Measurements from ENCODE around the gene ZNG1A. TPM values are rescaled to one million over a fixed set of nuclear protein-coding genes. Genes with fewer than 3 reads are reported as not detected.
"Not testable (repeated sequence)": the region's sequence is repeated elsewhere in the genome, so short reads cannot be mapped to it uniquely, and the experiment has no call there.

ZNG1A gene
- total and polyA plus RNA-seq, 2 experiments from 2014 or later, result 70.3 to 180 TPM

DNA sequence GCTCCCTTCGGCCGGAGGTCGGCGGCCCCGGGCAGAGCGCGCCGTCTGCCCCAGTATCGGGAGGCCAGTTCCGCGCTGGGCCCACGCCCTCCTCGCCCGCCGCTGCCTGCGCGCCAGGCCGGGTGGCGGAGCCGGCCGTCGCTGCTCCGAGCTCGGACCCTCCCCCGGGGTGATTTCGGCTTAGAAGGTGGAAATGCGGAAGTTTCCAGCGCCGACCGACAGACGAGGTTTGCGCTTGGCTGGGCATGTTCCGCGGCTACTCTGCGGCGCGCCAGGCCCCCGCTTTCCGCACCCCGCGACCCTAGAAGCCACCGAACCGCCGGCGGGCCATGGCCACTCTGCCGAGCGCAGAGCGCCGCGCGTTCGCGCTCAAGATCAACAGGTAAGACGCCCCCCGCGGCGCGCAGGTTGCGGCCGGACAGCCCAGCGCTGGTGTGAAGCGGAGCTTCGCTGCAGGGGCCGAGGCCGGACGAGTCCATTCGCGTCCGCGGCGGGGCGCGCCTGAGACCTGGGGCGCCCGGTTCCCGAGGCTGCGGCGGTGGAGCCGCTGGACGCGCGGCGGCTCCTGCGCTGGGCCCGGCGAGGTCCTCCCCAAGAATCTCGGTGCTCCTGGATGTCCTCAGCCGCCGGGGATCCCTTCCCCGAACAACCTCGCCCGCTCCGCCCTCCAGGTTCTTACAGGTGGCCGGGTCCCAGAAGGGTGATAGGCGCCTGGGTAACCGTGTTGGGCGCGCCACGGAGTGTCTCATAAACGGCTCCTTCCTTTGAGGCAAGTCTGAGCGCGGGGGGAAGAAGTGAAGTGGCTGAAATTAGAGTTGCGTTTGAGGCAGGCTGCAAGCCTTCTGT is 36.0 kb upstream of the ZNG1A start, which contains the start of gene DOCK8:
Gene DOCK8, plus strand, starts transcription at position 218 of the 846 bp plus-strand sequence. Its CDS starts 112 bp downstream, at position 330.
- Mint-ChIP-seq H3K27me3 (ENCODE audit: insufficient read depth, low read depth, poor library complexity) (peaks cover 26% of the 10 kb centered on the region), H3K36me3 (ENCODE audit: low read depth) (no peaks in the 10 kb centered on the region), H3K4me1 (peaks cover 13% of the 10 kb centered on the region), H3K27ac (no peak within 1 kb of the TSS), H3K4me3 (peak within 1 kb of the TSS; percentile 76), H3K9me3 (no peaks in the 10 kb centered on the region; the same call in 2 of the 3 replicates)
- ATAC-seq (peak; percentile 90), DNase-seq (ENCODE audit: low spot score) (peak; percentile 87)
- Histone ChIP-seq H3F3A (replicated peaks; ENCODE audit: low read depth) (peaks cover 6% of the 10 kb centered on the region; the same call in 1 of the 2 replicates), H3K4me3 (peak within 1 kb of the TSS; percentile 79), H3K27me3 (ENCODE audit: insufficient read depth) (peaks cover 53% of the 10 kb centered on the region), H3K9me2 (ENCODE audit: insufficient read depth) (no peaks in the 10 kb centered on the region), H3K4me2 (peak within 1 kb of the TSS; percentile 92), H3K4me1 (ENCODE audit: insufficient read depth) (peaks cover 14% of the 10 kb centered on the region), H2AFZ (peak within 1 kb of the TSS; percentile 100), H4K20me1 (replicated peaks; ENCODE audit: insufficient read depth) (no peaks in the 10 kb centered on the region), H3K79me2 (replicated peaks; ENCODE audit: insufficient read depth) (no peaks in the 10 kb centered on the region), H3K36me3 (ENCODE audit: insufficient read depth) (no peaks in the 10 kb centered on the region), H3K27ac (ENCODE audit: low read depth) (no peak within 1 kb of the TSS)
- no peak for TF ChIP-seq ZNF331 (CRISPR knock-in tag; IDR thresholded peaks at IDR 0.05; ENCODE audit: low read depth)
- TF ChIP-seq, protein P1, sequence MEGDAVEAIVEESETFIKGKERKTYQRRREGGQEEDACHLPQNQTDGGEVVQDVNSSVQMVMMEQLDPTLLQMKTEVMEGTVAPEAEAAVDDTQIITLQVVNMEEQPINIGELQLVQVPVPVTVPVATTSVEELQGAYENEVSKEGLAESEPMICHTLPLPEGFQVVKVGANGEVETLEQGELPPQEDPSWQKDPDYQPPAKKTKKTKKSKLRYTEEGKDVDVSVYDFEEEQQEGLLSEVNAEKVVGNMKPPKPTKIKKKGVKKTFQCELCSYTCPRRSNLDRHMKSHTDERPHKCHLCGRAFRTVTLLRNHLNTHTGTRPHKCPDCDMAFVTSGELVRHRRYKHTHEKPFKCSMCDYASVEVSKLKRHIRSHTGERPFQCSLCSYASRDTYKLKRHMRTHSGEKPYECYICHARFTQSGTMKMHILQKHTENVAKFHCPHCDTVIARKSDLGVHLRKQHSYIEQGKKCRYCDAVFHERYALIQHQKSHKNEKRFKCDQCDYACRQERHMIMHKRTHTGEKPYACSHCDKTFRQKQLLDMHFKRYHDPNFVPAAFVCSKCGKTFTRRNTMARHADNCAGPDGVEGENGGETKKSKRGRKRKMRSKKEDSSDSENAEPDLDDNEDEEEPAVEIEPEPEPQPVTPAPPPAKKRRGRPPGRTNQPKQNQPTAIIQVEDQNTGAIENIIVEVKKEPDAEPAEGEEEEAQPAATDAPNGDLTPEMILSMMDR (conservative IDR thresholded peaks at IDR 0.05; ENCODE audit: low read depth in 2 of 2), result peak in 1 of 2 experiments; percentile 58; a peak in 2 of 4 replicates

DNA sequence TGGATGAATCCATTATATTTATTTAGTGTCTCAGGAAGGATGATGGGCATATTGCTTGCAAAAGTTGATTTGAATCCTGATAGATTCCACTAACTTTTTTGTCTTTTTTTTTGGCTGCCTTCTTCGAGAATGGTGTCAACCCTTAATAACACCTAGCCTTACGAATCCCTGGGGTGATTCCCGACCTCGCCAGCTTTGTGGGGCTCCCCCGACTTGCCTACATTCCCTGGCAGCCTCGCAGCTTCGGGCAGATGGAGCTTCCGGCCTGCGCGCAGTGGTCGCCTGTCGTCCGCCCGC is 35.4 kb upstream of the ZNG1A start:
- Histone ChIP-seq H4K20me1 (replicated peaks; ENCODE audit: insufficient read depth) (no peaks in the 10 kb centered on the region), H3K27me3 (ENCODE audit: insufficient read depth) (peaks cover 53% of the 10 kb centered on the region), H3K4me2 (peak overlapping the region; percentile 92), H3K4me3 (peak overlapping the region; percentile 79), H3K79me2 (replicated peaks; ENCODE audit: insufficient read depth) (no peaks in the 10 kb centered on the region), H3K4me1 (ENCODE audit: insufficient read depth) (peaks cover 14% of the 10 kb centered on the region), H2AFZ (peak overlapping the region; percentile 96), H3F3A (replicated peaks; ENCODE audit: low read depth) (peaks cover 6% of the 10 kb centered on the region; the same call in 1 of the 2 replicates), H3K27ac (ENCODE audit: low read depth) (no peak overlapping the region), H3K9me2 (ENCODE audit: insufficient read depth) (no peaks in the 10 kb centered on the region), H3K36me3 (ENCODE audit: insufficient read depth) (no peaks in the 10 kb centered on the region)
- ATAC-seq, result no peak
- Mint-ChIP-seq H3K9me3 (no peaks in the 10 kb centered on the region; the same call in 2 of the 3 replicates), H3K4me3 (peak overlapping the region; percentile 76), H3K27me3 (ENCODE audit: insufficient read depth, low read depth, poor library complexity) (peaks cover 26% of the 10 kb centered on the region), H3K36me3 (ENCODE audit: low read depth) (no peaks in the 10 kb centered on the region), H3K4me1 (peaks cover 13% of the 10 kb centered on the region), H3K27ac (no peak overlapping the region)
- TF ChIP-seq, protein P2, sequence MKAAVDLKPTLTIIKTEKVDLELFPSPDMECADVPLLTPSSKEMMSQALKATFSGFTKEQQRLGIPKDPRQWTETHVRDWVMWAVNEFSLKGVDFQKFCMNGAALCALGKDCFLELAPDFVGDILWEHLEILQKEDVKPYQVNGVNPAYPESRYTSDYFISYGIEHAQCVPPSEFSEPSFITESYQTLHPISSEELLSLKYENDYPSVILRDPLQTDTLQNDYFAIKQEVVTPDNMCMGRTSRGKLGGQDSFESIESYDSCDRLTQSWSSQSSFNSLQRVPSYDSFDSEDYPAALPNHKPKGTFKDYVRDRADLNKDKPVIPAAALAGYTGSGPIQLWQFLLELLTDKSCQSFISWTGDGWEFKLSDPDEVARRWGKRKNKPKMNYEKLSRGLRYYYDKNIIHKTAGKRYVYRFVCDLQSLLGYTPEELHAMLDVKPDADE (IDR thresholded peaks at IDR 0.05), result 0 out of 2 replicates have a peak, but pooled peaks have one; percentile 20
- TF ChIP-seq ZNF331 (CRISPR knock-in tag; IDR thresholded peaks at IDR 0.05; ENCODE audit: low read depth) (no peak), ZNF114 (CRISPR knock-in tag; IDR thresholded peaks at IDR 0.05) (no peak), STAT1 (IDR thresholded peaks at IDR 0.05; ENCODE audit: unreplicated experiment) (no peak), EZH2 (IDR thresholded peaks at IDR 0.05; ENCODE audit: low read depth, unreplicated experiment) (no peak), POLR2AphosphoS5 (IDR thresholded peaks at IDR 0.05; ENCODE audit: low read depth) (no peak)
- DNase-seq (ENCODE audit: low spot score), result no peak

DNA sequence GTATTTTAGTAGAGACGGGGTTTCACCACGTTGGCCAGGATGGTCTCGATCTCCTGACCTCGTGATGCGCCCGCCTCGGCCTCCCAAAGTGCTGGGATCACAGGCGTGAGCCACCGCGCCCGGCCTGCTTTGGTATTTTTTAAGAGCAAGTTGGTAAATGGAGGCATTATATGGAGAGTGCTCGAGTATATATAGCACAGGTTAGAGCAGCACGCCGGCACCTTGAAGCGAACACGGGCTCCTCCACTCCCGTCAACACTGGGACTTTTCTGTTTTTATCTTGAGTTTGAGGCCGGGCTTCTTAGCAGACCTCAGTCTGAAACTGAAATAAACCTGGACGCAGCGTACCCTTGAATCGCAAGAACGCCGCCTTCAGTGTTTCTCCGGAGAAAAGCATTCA is 35.0 kb upstream of the ZNG1A start:
- not testable (repeated sequence) for H3K79me2 ChIP-seq (replicated peaks; ENCODE audit: insufficient read depth); ATAC-seq

More for the DNA sequence above, 35.0 kb upstream of the ZNG1A start:
- not testable (repeated sequence) for H4K20me1 ChIP-seq (replicated peaks; ENCODE audit: insufficient read depth); H3K27ac ChIP-seq (ENCODE audit: low read depth); H3F3A ChIP-seq (replicated peaks; ENCODE audit: low read depth); H3K36me3 ChIP-seq (ENCODE audit: insufficient read depth); H3K9me2 ChIP-seq (ENCODE audit: insufficient read depth); H3K9me3 Mint-ChIP-seq; H3K27ac Mint-ChIP-seq; H3K36me3 Mint-ChIP-seq (ENCODE audit: low read depth)
- peak overlapping the region; percentile 76 for H3K4me3 Mint-ChIP-seq
- peaks cover 26% of the 10 kb centered on the region for H3K27me3 Mint-ChIP-seq (ENCODE audit: insufficient read depth, low read depth, poor library complexity)
- DNase-seq (ENCODE audit: low spot score), result peak; percentile 18
- Histone ChIP-seq H2AFZ (peak overlapping the region; percentile 96), H3K4me2 (peak overlapping the region; percentile 92), H3K4me1 (ENCODE audit: insufficient read depth) (peaks cover 14% of the 10 kb centered on the region), H3K4me3 (peak overlapping the region; percentile 79), H3K27me3 (ENCODE audit: insufficient read depth) (peaks cover 53% of the 10 kb centered on the region)
- H3K4me1 Mint-ChIP-seq, result peaks cover 13% of the 10 kb centered on the region
